ENCODE data around the gene MLLT10. TPM values are rescaled to one million over a fixed set of nuclear protein-coding genes. Genes with fewer than 3 reads are reported as not detected.

MLLT10 gene
- total and polyA plus RNA-seq, 4 donors, result 20.6 to 97.8 (median 35.7) TPM

- no peaks in the 10 kb centered on the region for H3K27me3 ChIP-seq (ENCODE audit: control insufficient read depth in 3 of 3, insufficient read depth in 3 of 3, low read length in 2 of 3)
- no peaks in the 10 kb centered on the region for H3K9me3 ChIP-seq (ENCODE audit: control insufficient read depth in 4 of 4, insufficient read depth in 3 of 4, low read length in 3 of 4)
- TF ChIP-seq CTCF (IDR thresholded peaks at IDR 0.05; ENCODE audit: control extremely low read depth, extremely low read depth), result no peak
- H3K9ac ChIP-seq (ENCODE audit: insufficient read depth in 1 of 2, low read length in 2 of 2), result no peak overlapping the region
- 67 to 74% methylated on average over 5 of the region's 5 CpGs for WGBS, 2 donors
- H3K4me1 ChIP-seq (ENCODE audit: control insufficient read depth in 5 of 5, insufficient read depth in 5 of 5, low read length in 5 of 5), result peaks cover 0 to 8% (median 0%) of the 10 kb centered on the region in 5 donors
- no peaks in the 10 kb centered on the region for H3K36me3 ChIP-seq (ENCODE audit: control insufficient read depth in 4 of 4, insufficient read depth in 4 of 4, low read length in 4 of 4)
- DNase-seq, result no peak
- H3K4me3 ChIP-seq, result no peak overlapping the region
- H3K27ac ChIP-seq (ENCODE audit: low read depth in 1 of 2, low read length in 1 of 2), result no peak overlapping the region
- ATAC-seq (ENCODE audit: insufficient read depth, low FRiP score), result no peak
Observed at GRCh38 chr10:21488957-21489446, 45.0 kb upstream of the MLLT10 start.

GRCh38 chr10:21490028-21490710 lies 43.9 kb upstream of the MLLT10 start:
- no peak for ATAC-seq (ENCODE audit: insufficient read depth, low FRiP score)
- H3K9ac ChIP-seq (ENCODE audit: insufficient read depth in 1 of 2, low read length in 2 of 2), result no peak overlapping the region
- no peak for TF ChIP-seq CTCF (IDR thresholded peaks at IDR 0.05; ENCODE audit: control extremely low read depth, extremely low read depth)
- H3K4me3 ChIP-seq, result no peak overlapping the region
- H3K9me3 ChIP-seq (ENCODE audit: control insufficient read depth in 4 of 4, insufficient read depth in 3 of 4, low read length in 3 of 4), result no peaks in the 10 kb centered on the region
- no peaks in the 10 kb centered on the region for H3K27me3 ChIP-seq (ENCODE audit: control insufficient read depth in 3 of 3, insufficient read depth in 3 of 3, low read length in 2 of 3)
- H3K27ac ChIP-seq (ENCODE audit: low read depth in 1 of 2, low read length in 1 of 2), result no peak overlapping the region
- no peaks in the 10 kb centered on the region for H3K36me3 ChIP-seq (ENCODE audit: control insufficient read depth in 4 of 4, insufficient read depth in 4 of 4, low read length in 4 of 4)
- H3K4me1 ChIP-seq (ENCODE audit: control insufficient read depth in 5 of 5, insufficient read depth in 5 of 5, low read length in 5 of 5), result peaks cover 0 to 13% (median 3%) of the 10 kb centered on the region in 5 donors
- 96 to 97% methylated on average over 4 of the region's 4 CpGs for WGBS, 2 donors
- no peak for DNase-seq

- WGBS, 2 donors, result 93 to 95% methylated on average over 2 of the region's 2 CpGs
- ATAC-seq (ENCODE audit: insufficient read depth, low FRiP score) (no peak), DNase-seq (no peak)
- Histone ChIP-seq H3K27ac (ENCODE audit: low read depth in 1 of 2, low read length in 1 of 2) (no peak overlapping the region), H3K9me3 (ENCODE audit: control insufficient read depth in 4 of 4, insufficient read depth in 3 of 4, low read length in 3 of 4) (no peaks in the 10 kb centered on the region), H3K27me3 (ENCODE audit: control insufficient read depth in 3 of 3, insufficient read depth in 3 of 3, low read length in 2 of 3) (no peaks in the 10 kb centered on the region), H3K36me3 (ENCODE audit: control insufficient read depth in 4 of 4, insufficient read depth in 4 of 4, low read length in 4 of 4) (no peaks in the 10 kb centered on the region), H3K4me1 (ENCODE audit: control insufficient read depth in 5 of 5, insufficient read depth in 5 of 5, low read length in 5 of 5) (peaks cover 0 to 13% (median 3%) of the 10 kb centered on the region in 5 donors), H3K4me3 (no peak overlapping the region), H3K9ac (ENCODE audit: insufficient read depth in 1 of 2, low read length in 2 of 2) (no peak overlapping the region)
- no peak for TF ChIP-seq CTCF (IDR thresholded peaks at IDR 0.05; ENCODE audit: control extremely low read depth, extremely low read depth)
Observed at GRCh38 chr10:21490711-21491105, 43.3 kb upstream of the MLLT10 start.

All from lung (tissue), 12 donors.